Stomach (tissue), 9 donors: ENCODE measurements around the gene DHRSX. TPM values are rescaled to one million over a fixed set of nuclear protein-coding genes. Genes with fewer than 3 reads are reported as not detected.

Source experiments
- DNase-seq, 2 donors: peaks; one replicate each; pipeline versions ENCODE4 v3.0.0 to v3.0.0-alpha.2; 2013 to 2019
- H3K27ac ChIP-seq, 5 donors: fragments of 200-600 bp in 4 of 5; sonication (generic) in 4 of 5; one replicate each; pipeline ENCODE4 v1.5.1; 2013 to 2019; ENCODE audit warnings: mild to moderate bottlenecking in 1 of 5, moderate library complexity in 1 of 5
- H3K27me3 ChIP-seq, 3 donors: fragments of 200-600 bp; sonication (generic); one replicate each; pipeline ENCODE4 v1.5.1; 2017 to 2019; ENCODE audit warnings: mixed run types in 1 of 3
- H3K36me3 ChIP-seq, 4 donors: fragments of 200-600 bp; sonication (generic); 1 replicate in 3 of 4; 2 replicates in 1 of 4; pipeline ENCODE4 v1.5.1; 2016 to 2019
- H3K4me1 ChIP-seq, 4 donors: fragments of 200-600 bp; sonication (generic); one replicate each; pipeline ENCODE4 v1.5.1; 2016 to 2019
- H3K4me3 ChIP-seq, 4 donors: fragments of 200-600 bp; sonication (generic) in 3 of 4; one replicate each; pipeline ENCODE4 v1.5.1; 2016 to 2019; ENCODE audit warnings: mild to moderate bottlenecking in 1 of 4
- H3K9me3 ChIP-seq, 4 donors: fragments of 200-600 bp; sonication (generic); one replicate each; pipeline ENCODE4 v1.5.1; 2016 to 2019
- EP300 ChIP-seq: sonication (generic); formaldehyde crosslinking; IDR thresholded peaks from one replicate; pipeline ENCODE4 v1.6.1; 2017; ENCODE audit warnings: antibody characterized with exemption
- POLR2A ChIP-seq, 4 donors: fragments of 450-650 bp; IDR thresholded peaks; one replicate each; pipeline ENCODE4 v1.6.1; 2016; ENCODE audit warnings: antibody characterized with exemption in 4 of 4, control low read depth in 2 of 4, mild to moderate bottlenecking in 1 of 4, moderate library complexity in 1 of 4
- POLR2AphosphoS5 ChIP-seq, 3 donors: sonication (generic); formaldehyde crosslinking; IDR thresholded peaks; one replicate each; pipeline ENCODE4 v1.6.1; 2016; ENCODE audit warnings: antibody characterized with exemption in 3 of 3
- WGBS, 5 donors: extraction: QIAGEN DNeasy Blood & Tissue Kit in 3 of 5; methylation state at CpG; one replicate each; pipeline versions ENCODE4 v1.1.5 to v1.1.7; 2013 to 2018; 5-methylcytosine and 5-hydroxymethylcytosine counted together
- intact Hi-C: fragments of 100-400 bp; cut with DNase I; formaldehyde crosslinking; loops from one replicate; pipeline ENCODE4 v1.15.1; 2023; ENCODE audit warnings: low total_unique reads
- polyA plus RNA-seq, 3 donors: library from polyadenylated mRNA; stranded (reverse); fragments of 200-250 nt; gene quantifications; one replicate each; pipeline ENCODE4 v1.2.3, GENCODE V29; 2013
- total RNA-seq, 5 donors: library from RNA; depleted of rRNA; stranded (reverse); fragments of >200 nt; gene quantifications; one replicate each; pipeline versions ENCODE4 v1.1.0 to v1.2.3, GENCODE V29; 2014 to 2016
- TF ChIP-seq, protein P1 (sequence below), 7 experiments: fragments of 450-650 bp in 4 of 7; fragments of 200-600 bp in 3 of 7; sonication (generic) in 3 of 7; IDR thresholded peaks; one replicate each; pipeline ENCODE4 v1.5.1; 2016 to 2019; ENCODE audit warnings: antibody characterized with exemption in 7 of 7, control low read depth in 2 of 7, mild to moderate bottlenecking in 1 of 7
- donor health status: healthy with polysubstance abuse.
- donor health status: Bipolar disorder and iron deficiency.
- donor health status: healthy.

DHRSX gene
- total and polyA plus RNA-seq, 8 donors, result 11.2 to 69.4 (median 21.1) TPM

DNA sequence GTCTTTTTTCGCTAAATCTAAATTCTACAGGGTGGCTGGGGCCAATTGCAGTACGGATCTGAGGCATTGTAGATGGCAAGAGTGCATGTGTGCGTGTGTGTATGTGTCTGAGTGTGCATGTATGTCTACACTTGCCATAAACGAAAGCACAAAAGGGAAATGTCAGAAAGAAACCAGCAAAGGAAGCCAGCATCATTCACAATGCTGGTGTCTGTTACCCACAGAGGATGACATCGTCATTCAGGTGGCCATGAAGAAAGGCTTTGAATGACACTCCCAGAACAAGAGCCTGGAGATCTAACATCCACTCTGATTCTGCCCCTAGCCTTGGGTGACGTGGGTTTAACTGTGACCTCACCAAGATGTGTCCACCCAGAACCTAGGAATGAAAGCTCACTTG is 124.6 kb downstream of the DHRSX start:
- H3K27ac ChIP-seq, result no peak overlapping the region
- no peak overlapping the region for H3K4me3 ChIP-seq
- intact Hi-C loops, result no loop called here
- 90 to 98% (median 95%) methylated on average over 6 of the region's 6 CpGs for WGBS, 5 donors
- H3K27me3 ChIP-seq, result no peaks in the 10 kb centered on the region
- H3K36me3 ChIP-seq, result peaks cover 0 to 13% (median 7%) of the 10 kb centered on the region in 4 donors
- TF ChIP-seq POLR2A (IDR thresholded peaks at IDR 0.05) (no peak), POLR2AphosphoS5 (IDR thresholded peaks at IDR 0.05) (no peak), EP300 (no peak)
- H3K9me3 ChIP-seq, result no peaks in the 10 kb centered on the region
- no peaks in the 10 kb centered on the region for H3K4me1 ChIP-seq
- no peak for DNase-seq

GRCh38 chrX:2374086-2374485 is 126.7 kb downstream of the DHRSX start:
- Histone ChIP-seq H3K9me3 (no peaks in the 10 kb centered on the region), H3K36me3 (peaks cover 0 to 25% (median 7%) of the 10 kb centered on the region in 4 donors), H3K27ac (no peak overlapping the region), H3K4me3 (no peak overlapping the region), H3K4me1 (no peaks in the 10 kb centered on the region), H3K27me3 (no peaks in the 10 kb centered on the region)
- no peak for TF ChIP-seq EP300
- TF ChIP-seq, protein P1, sequence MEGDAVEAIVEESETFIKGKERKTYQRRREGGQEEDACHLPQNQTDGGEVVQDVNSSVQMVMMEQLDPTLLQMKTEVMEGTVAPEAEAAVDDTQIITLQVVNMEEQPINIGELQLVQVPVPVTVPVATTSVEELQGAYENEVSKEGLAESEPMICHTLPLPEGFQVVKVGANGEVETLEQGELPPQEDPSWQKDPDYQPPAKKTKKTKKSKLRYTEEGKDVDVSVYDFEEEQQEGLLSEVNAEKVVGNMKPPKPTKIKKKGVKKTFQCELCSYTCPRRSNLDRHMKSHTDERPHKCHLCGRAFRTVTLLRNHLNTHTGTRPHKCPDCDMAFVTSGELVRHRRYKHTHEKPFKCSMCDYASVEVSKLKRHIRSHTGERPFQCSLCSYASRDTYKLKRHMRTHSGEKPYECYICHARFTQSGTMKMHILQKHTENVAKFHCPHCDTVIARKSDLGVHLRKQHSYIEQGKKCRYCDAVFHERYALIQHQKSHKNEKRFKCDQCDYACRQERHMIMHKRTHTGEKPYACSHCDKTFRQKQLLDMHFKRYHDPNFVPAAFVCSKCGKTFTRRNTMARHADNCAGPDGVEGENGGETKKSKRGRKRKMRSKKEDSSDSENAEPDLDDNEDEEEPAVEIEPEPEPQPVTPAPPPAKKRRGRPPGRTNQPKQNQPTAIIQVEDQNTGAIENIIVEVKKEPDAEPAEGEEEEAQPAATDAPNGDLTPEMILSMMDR (IDR thresholded peaks at IDR 0.05), result no peak
- TF ChIP-seq POLR2A (IDR thresholded peaks at IDR 0.05), result no peak
- WGBS, 5 donors, result 66 to 82% (median 73%) methylated on average over 4 of the region's 4 CpGs
- intact Hi-C loops, result no loop called here
- DNase-seq, result no peak

GRCh38 chrX:2373615-2374014 is 127.2 kb downstream of the DHRSX start:
- no peaks in the 10 kb centered on the region for H3K9me3 ChIP-seq
- peak in 1 of 2 donors; percentile 22 for DNase-seq
- H3K4me3 ChIP-seq, result no peak overlapping the region
- no peak for TF ChIP-seq POLR2A (IDR thresholded peaks at IDR 0.05)
- TF ChIP-seq, protein P1 (IDR thresholded peaks at IDR 0.05), result no peak
- no peak for TF ChIP-seq EP300
- no peak for TF ChIP-seq POLR2AphosphoS5 (IDR thresholded peaks at IDR 0.05)
- H3K4me1 ChIP-seq, result no peaks in the 10 kb centered on the region
- 85 to 93% (median 92%) methylated on average over 8 of the region's 8 CpGs for WGBS, 5 donors
- intact Hi-C loops, result no loop called here
- no peak overlapping the region for H3K27ac ChIP-seq
- H3K36me3 ChIP-seq, result peaks cover 0 to 25% (median 7%) of the 10 kb centered on the region in 4 donors
- no peaks in the 10 kb centered on the region for H3K27me3 ChIP-seq

- TF ChIP-seq, protein P1 (IDR thresholded peaks at IDR 0.05), result no peak
- no peak for TF ChIP-seq EP300
- TF ChIP-seq POLR2AphosphoS5 (IDR thresholded peaks at IDR 0.05), result no peak
- no peak for TF ChIP-seq POLR2A (IDR thresholded peaks at IDR 0.05)
- H3K36me3 ChIP-seq, result peaks cover 0 to 15% (median 3%) of the 10 kb centered on the region in 4 donors
- H3K4me1 ChIP-seq, result no peaks in the 10 kb centered on the region
- no peaks in the 10 kb centered on the region for H3K9me3 ChIP-seq
- intact Hi-C loops, result no loop called here
- no peak overlapping the region for H3K27ac ChIP-seq
- WGBS, 5 donors, result 80 to 90% (median 85%) methylated on average over 20 of the region's 20 CpGs
- no peak overlapping the region for H3K4me3 ChIP-seq
- no peaks in the 10 kb centered on the region for H3K27me3 ChIP-seq
- DNase-seq, result peak in 1 of 2 donors; percentile 41
Observed at GRCh38 chrX:2371026-2371711, 129.6 kb downstream of the DHRSX start.

- intact Hi-C loops, result no loop called here
Observed at GRCh38 chrX:2370456-2370855, 130.3 kb downstream of the DHRSX start.

More at GRCh38 chrX:2370456-2370855, 130.3 kb downstream of the DHRSX start:
- no peaks in the 10 kb centered on the region for H3K4me1 ChIP-seq
- TF ChIP-seq EP300 (no peak), POLR2AphosphoS5 (IDR thresholded peaks at IDR 0.05) (no peak), POLR2A (IDR thresholded peaks at IDR 0.05) (no peak)
- TF ChIP-seq, protein P1 (IDR thresholded peaks at IDR 0.05), result no peak
- H3K27ac ChIP-seq, result no peak overlapping the region
- H3K27me3 ChIP-seq, result no peaks in the 10 kb centered on the region
- no peak overlapping the region for H3K4me3 ChIP-seq
- 93 to 99% (median 95%) methylated on average over 8 of the region's 8 CpGs for WGBS, 5 donors
- peaks cover 0 to 11% (median 3%) of the 10 kb centered on the region in 4 donors for H3K36me3 ChIP-seq
- H3K9me3 ChIP-seq, result no peaks in the 10 kb centered on the region
- no peak for DNase-seq
